Suppressor macrophage (primary cell): ENCODE results near the gene HADH.
"Not testable (repeated sequence)": the region's sequence is repeated elsewhere in the genome, so short reads cannot be mapped to it uniquely, and the experiment has no call there.

Source experiments
- DNase-seq, 4 experiments: peaks; one replicate each; pipeline ENCODE4 v3.0.0-alpha.2; 2020 to 2022
- total RNA-seq, 17 experiments: gene quantifications; one replicate each; lab custom pipeline; 2026; ENCODE audit warnings: mixed read lengths in 6 of 17, inconsistent platforms in 3 of 17; lab: John Stamatoyannopoulos, UW

The HADH gene
- total RNA-seq: 11.0 to 50.7 (median 25.5) reads per million in 17 experiments

- peak; percentile 97 to 99 (median 98) for DNase-seq
Observed at GRCh38 chr4:107989537-107990386, at the start of gene HADH. Gene HADH (plus strand): TSS chr4:107989889. CDS start chr4:107989933, 44 bp downstream.

GRCh38 chr4:107945809-107946208 lies 43.9 kb upstream of the HADH start:
- no peak for DNase-seq

- no peak for DNase-seq
Observed at GRCh38 chr4:107950746-107951540, 38.7 kb upstream of the HADH start.

DNA sequence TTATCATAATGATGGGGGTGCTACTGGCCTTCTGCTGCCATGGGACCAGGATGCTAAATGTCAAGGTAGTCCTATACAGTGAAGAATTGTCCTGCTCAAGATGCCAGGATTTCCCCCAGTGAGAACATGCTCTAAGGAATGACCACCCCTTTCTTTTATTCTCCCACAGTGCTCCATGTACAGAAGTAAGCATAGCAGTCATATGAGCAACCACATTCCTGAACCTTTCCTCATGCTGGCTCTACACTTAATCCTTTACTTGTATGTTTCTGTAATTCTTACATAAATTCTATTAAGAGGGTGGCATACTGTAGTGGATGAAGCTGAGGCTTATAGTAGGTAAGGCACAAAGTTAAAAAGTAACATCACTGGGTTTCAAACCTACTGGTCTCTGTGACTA lies 38.1 kb upstream of the HADH start:
- DNase-seq: no peak

- DNase-seq: no peak
Observed at GRCh38 chr4:107956011-107956410, 33.7 kb upstream of the HADH start.

DNA sequence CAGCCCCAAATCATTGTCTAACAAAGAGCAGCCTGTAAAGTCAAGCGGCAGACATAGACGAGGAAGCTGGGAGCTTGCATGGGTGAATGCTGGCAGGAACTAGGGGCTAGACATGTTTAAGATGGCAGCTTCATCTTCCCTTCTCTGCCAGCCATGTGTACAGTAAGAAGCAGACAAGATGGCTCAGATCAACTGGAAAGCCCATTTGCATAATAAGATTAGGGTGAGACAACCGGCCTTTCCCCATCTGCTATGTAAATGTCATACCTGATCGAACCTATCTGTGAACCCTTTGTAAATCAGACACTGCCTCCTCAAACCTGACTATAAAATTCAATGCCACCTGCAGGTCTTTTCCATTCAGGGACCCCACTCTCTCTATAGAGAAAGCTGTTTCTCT lies 22.8 kb upstream of the HADH start:
- DNase-seq: no peak

DNA sequence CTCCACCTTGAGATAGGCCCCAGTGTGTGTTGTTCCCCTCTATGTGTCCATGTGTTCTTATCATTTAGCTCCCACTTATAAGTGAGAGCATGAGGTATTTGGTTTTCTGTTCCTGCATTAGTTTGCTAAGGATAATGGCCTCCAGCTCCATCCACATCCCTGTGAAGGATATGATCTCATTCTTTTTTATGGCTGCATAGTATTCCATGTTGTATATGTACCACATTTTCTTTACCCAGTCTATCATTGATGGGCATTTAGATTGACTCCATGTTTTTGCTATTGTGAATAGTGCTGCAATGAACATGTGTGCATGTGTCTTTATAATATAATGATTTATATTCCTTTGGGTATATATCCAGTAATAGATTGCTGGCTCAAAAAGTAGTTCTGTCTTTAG lies 22.2 kb upstream of the HADH start:
- DNase-seq: not testable (repeated sequence)

- DNase-seq: not testable (repeated sequence)
Observed at GRCh38 chr4:107967921-107968320, 21.8 kb upstream of the HADH start.

DNA sequence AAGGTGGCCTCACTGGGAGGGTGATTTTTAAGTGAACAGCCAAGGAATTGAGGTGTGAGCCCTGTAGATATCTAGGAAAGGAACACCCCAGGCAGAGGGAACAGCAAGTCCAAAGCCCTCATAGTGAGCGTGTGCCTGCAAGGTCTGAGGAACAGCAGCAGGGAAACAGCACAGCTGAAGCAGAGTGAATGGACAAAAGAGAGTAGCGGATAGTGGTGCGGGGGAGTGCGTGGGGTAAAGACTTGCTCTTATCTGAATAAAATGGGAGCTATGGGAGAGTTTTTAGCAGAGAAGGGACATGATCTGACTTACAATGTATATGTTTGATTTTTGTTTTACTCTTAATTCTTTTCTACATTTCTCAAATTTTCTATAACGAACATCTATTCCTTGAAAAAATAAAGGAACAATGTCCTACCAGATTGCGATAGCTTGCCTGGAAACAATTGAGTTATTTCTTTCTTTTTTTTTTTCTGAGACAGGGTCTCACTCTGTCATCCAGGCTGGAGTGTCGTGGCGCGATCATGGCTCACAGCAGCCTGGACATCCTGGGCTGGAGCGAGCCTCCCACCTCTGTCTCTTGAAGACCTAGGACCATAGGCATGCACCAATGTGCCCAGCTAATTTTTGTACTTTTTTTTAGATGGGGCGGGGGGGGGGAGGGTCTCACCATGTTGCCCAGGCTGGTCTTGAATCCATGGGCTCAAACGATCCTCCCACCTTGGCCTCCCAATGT lies 19.5 kb upstream of the HADH start:
- DNase-seq: no peak

DNA sequence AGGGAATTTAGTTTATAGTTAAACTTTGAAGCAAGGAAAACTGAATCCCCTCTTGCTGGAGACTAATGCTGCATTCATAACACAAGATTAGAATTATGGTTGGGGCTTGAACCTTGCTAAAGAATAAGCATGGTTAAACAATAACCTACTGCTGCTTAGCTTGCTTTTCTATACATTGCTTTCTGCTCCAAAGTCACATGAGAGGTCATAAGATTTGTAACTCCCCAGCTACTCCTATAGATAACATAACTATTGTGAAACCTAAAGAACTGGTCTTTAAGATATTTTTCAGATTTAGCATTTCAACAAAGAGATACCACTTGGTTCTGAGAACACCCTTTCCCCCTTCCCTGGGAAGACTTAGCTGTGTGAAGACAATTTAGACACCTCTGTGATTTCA lies 17.1 kb upstream of the HADH start:
- DNase-seq: no peak

GRCh38 chr4:107974523-107974922 lies 15.2 kb upstream of the HADH start:
- peak in 1 of 4 experiments; percentile 8 for DNase-seq

- no peak for DNase-seq
Observed at GRCh38 chr4:107977482-107977881, 12.2 kb upstream of the HADH start.

- no peak for DNase-seq
Observed at GRCh38 chr4:107977966-107978705, 11.6 kb upstream of the HADH start.

DNA sequence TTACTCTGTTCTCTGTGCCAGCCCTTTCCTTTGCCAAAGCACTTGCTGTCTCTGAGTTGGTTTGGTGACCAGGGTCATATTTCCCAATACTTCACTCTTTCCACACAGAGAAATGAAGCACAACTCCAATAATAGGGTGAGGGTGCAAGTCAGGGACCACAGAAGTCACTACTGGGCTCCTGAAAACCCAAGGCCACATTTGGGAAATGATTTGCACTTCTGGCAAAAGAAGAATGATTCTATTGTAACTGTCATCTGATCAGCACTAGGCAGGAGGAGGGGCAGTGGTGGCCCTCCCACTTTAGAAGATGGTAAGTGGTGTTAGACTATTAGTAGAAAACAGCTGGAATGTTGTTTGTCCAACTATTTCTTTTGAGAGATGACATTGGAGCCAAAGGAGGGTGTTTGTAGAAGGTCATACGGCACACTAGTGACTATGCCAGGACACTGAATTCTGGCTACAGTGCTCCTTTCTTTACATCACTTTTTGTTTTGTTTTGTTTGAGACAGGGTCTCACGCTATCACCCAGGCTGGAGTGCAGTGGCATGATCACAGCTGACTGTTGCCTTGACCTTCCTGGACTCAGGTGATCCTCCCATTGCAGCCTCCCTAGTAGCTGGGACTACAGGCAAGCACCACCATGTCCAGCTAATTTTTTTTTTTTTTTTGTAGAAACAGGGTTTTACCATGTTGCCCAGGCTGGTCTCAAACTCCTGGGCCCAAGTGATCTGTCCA lies 10.8 kb upstream of the HADH start:
- DNase-seq: no peak

DNA sequence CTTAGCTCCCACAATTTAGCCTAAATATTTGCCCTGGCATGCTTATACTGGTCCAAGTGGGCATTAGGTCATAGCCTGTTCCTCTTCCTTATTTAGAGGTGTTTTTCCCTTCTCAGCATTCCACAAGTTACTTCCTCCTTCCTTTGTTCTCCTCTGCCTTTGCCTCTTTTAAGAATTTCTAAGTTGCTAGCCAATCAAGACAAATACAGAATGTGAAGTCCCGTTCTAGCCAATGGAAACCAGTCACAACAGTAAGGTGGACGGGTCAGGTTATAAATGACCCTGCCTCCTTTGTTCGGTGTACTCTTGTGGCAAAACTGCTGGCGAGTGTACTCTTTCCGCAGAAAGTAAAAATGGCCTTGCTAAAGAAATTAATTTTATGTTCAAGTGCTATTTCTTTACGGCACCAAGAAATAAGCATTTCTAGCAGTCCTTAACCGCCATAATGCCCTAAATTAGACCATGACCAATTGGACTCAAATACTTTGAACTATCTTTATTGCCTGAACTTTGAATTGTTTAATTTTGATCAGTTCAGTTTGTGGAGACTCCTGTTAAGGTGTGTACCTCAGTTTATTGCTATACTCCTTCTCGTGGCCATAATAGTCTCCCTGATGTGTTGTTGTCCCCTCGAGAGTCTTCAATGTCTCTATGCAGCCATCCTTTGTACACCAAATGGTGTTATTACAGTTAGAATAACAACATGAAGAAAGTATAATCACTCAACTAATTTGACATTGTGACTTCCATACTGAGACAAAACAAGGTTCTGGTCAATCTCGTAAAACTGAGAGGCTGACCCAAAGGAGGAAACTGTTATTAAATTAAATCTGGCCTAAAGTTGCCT lies 1.6 kb upstream of the HADH start:
- DNase-seq: peak in 3 of 4 experiments; percentile 34 to 71 (median 69)

DNA sequence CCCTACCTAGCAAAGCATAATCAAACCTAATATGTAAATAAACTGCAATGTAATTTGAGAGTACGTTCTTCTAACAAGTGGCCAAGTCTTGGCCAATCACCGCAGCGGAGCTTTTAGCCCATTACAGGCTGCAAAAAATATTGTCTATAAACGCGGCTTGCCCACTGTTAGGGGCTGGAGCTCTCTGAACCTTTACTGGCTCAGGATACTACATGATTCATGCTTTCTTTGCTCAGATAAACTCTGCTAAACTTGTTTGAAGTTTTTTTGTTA lies 990 bp upstream of the HADH start:
- DNase-seq: no peak

DNA sequence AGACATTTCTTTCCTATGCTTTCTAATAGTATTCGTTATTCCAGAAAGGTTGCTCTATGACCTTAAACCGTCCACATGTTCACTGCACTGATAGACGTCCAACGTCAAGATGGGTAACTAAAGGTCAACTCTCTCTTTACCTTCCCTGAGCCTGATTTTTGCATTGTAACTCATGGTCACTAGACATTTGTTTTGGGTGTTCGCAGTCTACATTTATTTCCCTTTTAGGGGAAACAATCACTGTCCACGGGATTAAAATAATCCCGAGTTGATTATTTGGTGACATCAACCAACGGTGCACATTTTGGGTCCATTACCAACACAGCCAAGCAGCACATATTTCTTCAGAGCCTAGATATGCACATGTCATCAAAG lies 540 bp upstream of the HADH start:
- DNase-seq: peak in 1 of 4 experiments; percentile 5

DNA sequence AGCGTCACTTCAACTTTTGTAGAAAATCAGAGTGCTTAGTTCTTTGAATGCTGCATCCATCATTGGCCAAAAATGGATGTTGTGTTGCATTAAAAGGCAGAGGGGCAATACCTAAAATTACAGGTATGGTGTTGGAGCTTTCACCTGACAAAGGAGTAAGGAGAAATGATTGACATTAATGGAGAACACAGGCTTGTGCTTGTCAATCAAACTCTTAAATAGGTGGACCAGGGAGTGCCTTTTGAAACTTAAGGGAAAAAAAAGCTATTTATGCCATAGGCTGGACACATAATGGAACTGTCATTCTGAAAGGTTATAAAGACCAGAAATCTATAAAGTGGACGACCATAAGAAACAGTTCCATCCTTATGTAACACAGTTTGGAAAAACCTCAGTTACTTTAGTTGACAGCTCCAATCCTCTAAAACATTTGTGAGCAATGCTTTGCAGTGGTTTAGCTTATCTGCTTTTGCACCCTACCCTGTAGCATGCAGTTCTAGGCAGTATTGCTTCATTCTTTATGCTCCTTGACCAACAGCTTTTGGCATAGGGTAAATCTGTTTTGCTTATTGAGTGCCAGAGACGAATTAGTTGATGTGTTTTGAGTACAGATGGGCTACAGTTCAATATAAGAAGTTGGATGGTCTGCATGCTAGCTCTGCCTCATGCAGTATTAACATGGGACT lies 2.4 kb downstream of the HADH start:
- no peak for DNase-seq

GRCh38 chr4:107993969-107994368 lies 4.3 kb downstream of the HADH start:
- DNase-seq: peak in 2 of 4 experiments; percentile 19 to 33

GRCh38 chr4:107994894-107995293 lies 5.2 kb downstream of the HADH start:
- no peak for DNase-seq
